ENCODE results near the gene TLR3. TPM values are rescaled to one million over a fixed set of nuclear protein-coding genes. Genes with fewer than 3 reads are reported as not detected.

Gene TLR3
- polyA plus RNA-seq, 1 donor (not counting 4 experiments of a cell fraction or from before 2014, with no cell fraction given) = 8.8 TPM

GRCh38 chr4:186096681-186097165, 27.8 kb downstream of the TLR3 start:
- no peaks in the 10 kb centered on the region for H3K79me2 ChIP-seq (ENCODE audit: control insufficient read depth, insufficient read depth, low read length)
- H3K27me3 ChIP-seq (ENCODE audit: control insufficient read depth, extremely low read depth, insufficient read depth, low read length) = no peaks in the 10 kb centered on the region
- H3K9ac ChIP-seq (ENCODE audit: control insufficient read depth, extremely low read depth, insufficient read depth, low read length) = no peak overlapping the region
- H3K27ac ChIP-seq (ENCODE audit: control insufficient read depth, insufficient read depth, low read length) = no peak overlapping the region
- H3K4me2 ChIP-seq (ENCODE audit: control insufficient read depth, extremely low read depth, insufficient read depth, low read depth, low read length) = no peak overlapping the region
- no peaks in the 10 kb centered on the region for H3K4me1 ChIP-seq (ENCODE audit: control insufficient read depth, extremely low read depth, insufficient read depth, low read length)
- H2AFZ ChIP-seq (ENCODE audit: control insufficient read depth, low read length) = no peak overlapping the region
- no peaks in the 10 kb centered on the region for H3K36me3 ChIP-seq (ENCODE audit: control insufficient read depth in 2 of 2, extremely low read depth in 1 of 2, insufficient read depth in 2 of 2, low read length in 2 of 2)
- H3K9me3 ChIP-seq (ENCODE audit: control insufficient read depth, low read depth, low read length) = no peaks in the 10 kb centered on the region
- dilution Hi-C loops (cut with MboI; ENCODE audit: extremely low pct_ligation_motif_present, low sequenced_read_pairs) = no loop called here
- no peaks in the 10 kb centered on the region for H4K20me1 ChIP-seq (ENCODE audit: control insufficient read depth, extremely low read depth, insufficient read depth, low read length)
- no peak overlapping the region for H3K4me3 ChIP-seq (ENCODE audit: control insufficient read depth in 2 of 3, extremely low read depth in 1 of 3, insufficient read depth in 2 of 3, low read depth in 1 of 3, low read length in 3 of 3)
- TF ChIP-seq CTCF (optimal IDR thresholded peaks at IDR 0.05 in 1 of 3, IDR thresholded peaks at IDR 0.05 in 1 of 3, conservative IDR thresholded peaks at IDR 0.05 in 1 of 3; ENCODE audit: extremely low read depth in 1 of 3, insufficient read depth in 2 of 3, low read length in 3 of 3) (no peak), EZH2 (IDR thresholded peaks at IDR 0.05; ENCODE audit: low read length) (no peak)
- no peak for DNase-seq (ENCODE audit: low read depth, low spot score)
- no peaks in the 10 kb centered on the region for H3K9me1 ChIP-seq (ENCODE audit: control insufficient read depth, extremely low read depth, insufficient read depth, low read length)
- FAIRE-seq = no peak

- dilution Hi-C loops (cut with MboI; ENCODE audit: extremely low pct_ligation_motif_present, low sequenced_read_pairs) = no loop called here
- H3K4me3 ChIP-seq (ENCODE audit: control insufficient read depth in 2 of 3, extremely low read depth in 1 of 3, insufficient read depth in 2 of 3, low read depth in 1 of 3, low read length in 3 of 3) = no peak overlapping the region
- no peak for TF ChIP-seq CTCF (optimal IDR thresholded peaks at IDR 0.05 in 1 of 3, IDR thresholded peaks at IDR 0.05 in 1 of 3, conservative IDR thresholded peaks at IDR 0.05 in 1 of 3; ENCODE audit: extremely low read depth in 1 of 3, insufficient read depth in 2 of 3, low read length in 3 of 3)
- H2AFZ ChIP-seq (ENCODE audit: control insufficient read depth, low read length) = no peak overlapping the region
- DNase-seq (ENCODE audit: low read depth, low spot score) (no peak), FAIRE-seq (no peak)
- no peaks in the 10 kb centered on the region for H3K36me3 ChIP-seq (ENCODE audit: control insufficient read depth in 2 of 2, extremely low read depth in 1 of 2, insufficient read depth in 2 of 2, low read length in 2 of 2)
- H3K79me2 ChIP-seq (ENCODE audit: control insufficient read depth, insufficient read depth, low read length) = no peaks in the 10 kb centered on the region
- H3K9me1 ChIP-seq (ENCODE audit: control insufficient read depth, extremely low read depth, insufficient read depth, low read length) = no peaks in the 10 kb centered on the region
- no peak overlapping the region for H3K4me2 ChIP-seq (ENCODE audit: control insufficient read depth, extremely low read depth, insufficient read depth, low read depth, low read length)
- H3K27ac ChIP-seq (ENCODE audit: control insufficient read depth, insufficient read depth, low read length) = no peak overlapping the region
- no peaks in the 10 kb centered on the region for H3K27me3 ChIP-seq (ENCODE audit: control insufficient read depth, extremely low read depth, insufficient read depth, low read length)
- H4K20me1 ChIP-seq (ENCODE audit: control insufficient read depth, extremely low read depth, insufficient read depth, low read length) = no peaks in the 10 kb centered on the region
- no peak overlapping the region for H3K9ac ChIP-seq (ENCODE audit: control insufficient read depth, extremely low read depth, insufficient read depth, low read length)
- H3K9me3 ChIP-seq (ENCODE audit: control insufficient read depth, low read depth, low read length) = no peaks in the 10 kb centered on the region
- no peaks in the 10 kb centered on the region for H3K4me1 ChIP-seq (ENCODE audit: control insufficient read depth, extremely low read depth, insufficient read depth, low read length)
Measured at GRCh38 chr4:186097386-186097785, 28.4 kb downstream of the TLR3 start.

Data from keratinocyte (primary cell).